ENCODE results near the gene RAN. TPM values are rescaled to one million over a fixed set of nuclear protein-coding genes. Genes with fewer than 3 reads are reported as not detected.

RAN gene
- total RNA-seq, 1 experiment from 2014 or later = 1,968 TPM

GRCh38 chr12:130859161-130859560 lies 12.7 kb upstream of the RAN start:
- DNase-seq = no peak
- H3K9ac ChIP-seq (ENCODE audit: extremely low read depth, insufficient read length, low read length) = no peak overlapping the region
- H3K36me3 Mint-ChIP-seq (ENCODE audit: insufficient read depth in 1 of 3, low read depth in 3 of 3) = peaks cover 6 to 22% (median 11%) of the 10 kb centered on the region in 3 experiments
- no peak overlapping the region for H3K14ac ChIP-seq (ENCODE audit: insufficient read depth, low read length)
- H2AK5ac ChIP-seq (ENCODE audit: insufficient read length, low read length) = no peak overlapping the region
- no CpG with 5 or more reads among the region's 6 CpGs for WGBS (ENCODE audit: extremely low coverage, insufficient read length, low lambda C conversion rate)
- H3K4me2 ChIP-seq (ENCODE audit: insufficient read depth, insufficient read length, low read length) = no peak overlapping the region
- no peak overlapping the region for H3K27ac ChIP-seq (ENCODE audit: insufficient read length, low read depth, low read length)
- no peaks in the 10 kb centered on the region for H3K27me3 ChIP-seq (ENCODE audit: insufficient read depth, low read length)
- H2AFZ ChIP-seq (ENCODE audit: low read length) = no peak overlapping the region
- H3K27ac Mint-ChIP-seq = no peak overlapping the region
- H4K8ac ChIP-seq (replicated peaks; ENCODE audit: insufficient read length, low read depth, low read length) = no peak overlapping the region
- H3K9me3 Mint-ChIP-seq = peaks cover 12 to 22% of the 10 kb centered on the region in 2 experiments
- no peak for TF ChIP-seq CTCF (conservative IDR thresholded peaks at IDR 0.05)
- H3K4me1 Mint-ChIP-seq = peaks cover 17 to 19% of the 10 kb centered on the region in 2 experiments
- H3K79me1 ChIP-seq (ENCODE audit: insufficient read depth, low read depth, low read length, poor library complexity, severe bottlenecking) = no peaks in the 10 kb centered on the region
- no peak overlapping the region for H2BK120ac ChIP-seq (ENCODE audit: low read depth, low read length, poor library complexity, severe bottlenecking)
- H2BK15ac ChIP-seq (ENCODE audit: low read depth, low read length) = no peak overlapping the region
- H3K4me3 Mint-ChIP-seq = no peak overlapping the region
- H2BK5ac ChIP-seq (ENCODE audit: insufficient read length, low read length) = no peak overlapping the region
- peaks cover 4% of the 10 kb centered on the region for H3K9me3 ChIP-seq (ENCODE audit: control insufficient read depth, low read depth, low read length)
- H2BK12ac ChIP-seq (ENCODE audit: insufficient read length, low read depth, low read length) = no peak overlapping the region
- no peak overlapping the region for H3T11ph ChIP-seq (ENCODE audit: low read length)
- no peaks in the 10 kb centered on the region for H3K79me2 ChIP-seq (ENCODE audit: insufficient read depth, low read length)
- no peak overlapping the region for H3K4ac ChIP-seq (ENCODE audit: low read depth, low read length)
- peaks cover 3% of the 10 kb centered on the region; the same call in 1 of the 2 replicates for H3K4me1 ChIP-seq (ENCODE audit: insufficient read depth, low read length)
- no peak overlapping the region for H2BK20ac ChIP-seq (ENCODE audit: low read depth, low read length, poor library complexity, severe bottlenecking)
- no peak overlapping the region for H4K91ac ChIP-seq (ENCODE audit: insufficient read length, low read depth, low read length)
- H3K18ac ChIP-seq (ENCODE audit: insufficient read length, low read depth, low read length) = no peak overlapping the region
- no peaks in the 10 kb centered on the region for H3K23me2 ChIP-seq (ENCODE audit: insufficient read length, low read depth, low read length, poor library complexity, severe bottlenecking)
- no peak overlapping the region for H3K56ac ChIP-seq (ENCODE audit: insufficient read length, low read depth, low read length)
- no peak overlapping the region for H4K5ac ChIP-seq (ENCODE audit: insufficient read length, low read depth, low read length)
- H3K23ac ChIP-seq (ENCODE audit: insufficient read length, low read depth, low read length) = no peak overlapping the region
- H4K20me1 ChIP-seq (ENCODE audit: control insufficient read depth, insufficient read depth, insufficient read length) = no peaks in the 10 kb centered on the region
- no peaks in the 10 kb centered on the region; the same call in 1 of the 2 replicates for H3K27me3 Mint-ChIP-seq (ENCODE audit: low read depth)
